Stimulated activated CD4-positive, alpha-beta T cell treated with anti-CD3 and anti-CD28 coated beads, TNF-alpha, amount 100 ng/mL, for 48 hours (primary cell): ENCODE measurements around the gene SCN2B.

ENCODE experiments used
- DNase-seq, 3 donors: peaks; one replicate each; pipeline ENCODE4 v3.0.0-alpha.2; 2020; ENCODE audit warnings: low read depth in 3 of 3

SCN2B gene

GRCh38 chr11:118153976-118154375, 22.5 kb downstream of the SCN2B start:
- no peak for DNase-seq

GRCh38 chr11:118153516-118153915, 22.9 kb downstream of the SCN2B start:
- DNase-seq = no peak

DNA sequence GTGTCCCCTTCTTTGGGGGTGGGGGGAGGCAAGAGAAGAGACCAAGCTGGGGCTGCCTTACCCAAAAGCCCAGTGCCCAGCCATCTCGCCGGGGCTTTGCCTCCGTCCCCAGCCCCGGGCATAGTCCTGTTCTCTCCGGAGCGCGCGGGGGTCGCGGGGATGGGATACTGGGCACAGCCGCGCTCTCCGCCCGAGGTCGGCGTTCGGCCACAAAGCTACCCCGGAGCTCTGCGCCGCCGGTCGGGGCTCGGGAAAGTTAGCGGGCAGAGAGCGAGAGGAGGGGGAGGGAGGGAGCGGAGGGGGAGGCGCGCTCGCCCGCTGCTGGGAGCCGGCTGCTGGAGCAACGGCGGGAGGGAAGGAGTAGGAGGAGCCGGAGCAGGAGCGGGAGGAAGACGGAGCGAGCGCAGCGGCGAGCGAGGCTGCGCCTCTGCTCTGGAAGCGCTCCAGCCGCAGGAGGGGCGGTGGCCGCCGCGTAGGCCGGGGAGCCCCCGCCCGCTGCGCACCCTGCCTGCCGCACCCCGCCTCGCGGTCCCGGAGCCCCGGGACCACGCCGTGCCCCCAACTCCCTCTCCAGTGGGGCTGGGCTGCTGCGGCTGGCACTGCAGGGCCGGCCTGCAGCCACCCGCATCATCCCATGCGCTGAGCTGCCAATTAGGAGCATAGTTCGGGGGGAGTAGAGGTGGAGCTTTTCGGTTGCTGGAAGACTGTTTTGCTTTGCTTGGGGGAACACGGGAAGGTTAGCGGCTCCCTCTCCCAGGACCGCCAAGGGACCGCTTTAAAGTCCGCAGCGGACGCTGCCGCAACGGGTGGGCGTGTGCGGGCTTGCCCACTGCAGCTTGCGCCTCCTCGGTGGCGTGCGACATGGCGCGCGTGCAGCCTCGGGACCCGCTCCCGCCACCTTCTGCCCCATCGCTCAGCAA, 23.6 kb downstream of the SCN2B start, which contains the start of gene SCN4B:
Gene SCN4B (minus strand): TSS at position 272 of the 920 bp plus-strand sequence. CDS start 150 bp downstream, at position 122.
- no peak for DNase-seq

DNA sequence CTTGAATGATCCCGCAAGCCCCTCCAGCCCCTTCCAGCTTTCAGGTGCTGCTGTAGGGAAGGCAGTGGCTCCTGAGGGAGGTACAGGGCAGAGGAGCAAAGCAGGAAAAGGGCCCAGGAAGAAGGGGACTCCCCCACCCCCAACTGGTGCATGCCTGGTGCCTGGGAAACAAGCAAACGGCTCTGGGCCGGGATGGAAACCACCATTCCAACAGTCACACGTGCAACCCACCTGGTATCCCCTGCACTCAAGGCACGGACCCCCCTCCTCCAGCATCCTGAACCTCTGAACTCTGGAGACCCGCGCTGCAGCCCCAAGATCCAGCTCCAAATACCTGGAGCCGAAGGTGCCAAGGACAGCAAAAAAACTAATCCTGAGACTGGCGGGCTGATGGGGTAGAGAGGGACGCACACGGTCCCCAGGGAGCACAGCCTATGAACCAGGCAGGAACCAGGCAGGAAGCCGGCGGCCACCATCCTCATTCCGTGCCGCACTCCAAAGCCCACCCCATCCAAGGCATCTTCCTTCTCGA, 24.4 kb downstream of the SCN2B start:
- no peak for DNase-seq

GRCh38 chr11:118151431-118151830, 25.0 kb downstream of the SCN2B start:
- DNase-seq = no peak

DNA sequence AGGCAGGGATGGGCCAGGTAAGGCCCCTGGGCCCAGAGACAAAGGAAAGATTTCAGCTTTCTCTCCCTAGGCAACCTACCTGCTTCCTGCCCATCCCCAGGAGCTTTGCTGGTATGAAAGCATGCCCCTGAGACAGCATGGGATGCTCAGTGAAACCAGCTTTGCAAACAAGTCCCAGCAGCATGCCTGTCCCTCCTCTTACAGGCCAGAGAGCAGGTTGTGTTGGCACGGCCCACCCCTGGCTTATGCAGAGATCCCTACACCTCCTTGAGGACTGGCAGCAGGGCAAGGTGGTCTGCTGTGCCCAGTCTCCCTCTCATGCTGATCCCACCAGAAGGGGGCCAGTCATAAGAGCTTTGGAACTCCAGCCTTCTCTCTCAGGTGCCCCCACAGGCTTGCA, 26.9 kb downstream of the SCN2B start:
- DNase-seq = no peak

DNA sequence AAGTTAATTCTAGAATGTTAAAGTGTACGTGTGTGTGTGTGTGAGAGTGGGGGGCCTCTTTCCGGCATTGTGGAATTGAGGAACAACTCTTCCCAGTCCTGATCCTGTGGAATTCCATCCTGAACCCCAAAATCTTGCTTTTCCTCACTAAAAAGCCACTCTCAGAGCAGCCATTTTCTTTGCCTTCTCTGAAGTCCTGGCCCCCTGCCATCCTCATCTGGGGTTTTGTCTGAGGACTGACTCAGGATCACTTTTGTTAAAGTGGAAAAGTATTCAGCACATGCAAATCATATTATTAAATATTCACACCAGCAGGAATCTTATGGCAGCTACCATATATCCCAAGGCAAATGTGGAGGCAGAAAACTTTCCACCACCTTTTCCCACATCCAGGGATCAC, 27.6 kb downstream of the SCN2B start:
- DNase-seq = no peak

DNA sequence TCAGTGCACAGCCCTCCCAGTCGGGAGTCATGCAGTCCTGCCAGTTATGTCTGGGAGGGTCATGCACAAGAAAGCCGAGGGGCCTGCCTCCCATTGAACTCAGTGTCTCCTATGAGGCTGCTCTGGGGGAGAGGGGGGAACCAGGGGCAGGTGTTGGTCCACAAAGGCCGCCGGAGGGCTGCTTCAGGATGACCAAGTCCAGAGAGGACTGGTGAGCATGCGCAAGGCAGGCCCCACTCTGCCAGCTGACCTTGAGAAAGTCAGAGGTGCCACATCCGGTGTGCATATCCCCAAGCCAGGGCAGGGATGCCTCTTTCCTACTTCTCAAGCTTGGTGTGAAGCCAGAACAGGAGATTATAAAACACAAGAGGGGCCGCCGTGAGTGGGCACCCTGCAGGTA, 28.2 kb downstream of the SCN2B start:
- DNase-seq = no peak

GRCh38 chr11:118147502-118147901, 28.9 kb downstream of the SCN2B start:
- no peak for DNase-seq

DNA sequence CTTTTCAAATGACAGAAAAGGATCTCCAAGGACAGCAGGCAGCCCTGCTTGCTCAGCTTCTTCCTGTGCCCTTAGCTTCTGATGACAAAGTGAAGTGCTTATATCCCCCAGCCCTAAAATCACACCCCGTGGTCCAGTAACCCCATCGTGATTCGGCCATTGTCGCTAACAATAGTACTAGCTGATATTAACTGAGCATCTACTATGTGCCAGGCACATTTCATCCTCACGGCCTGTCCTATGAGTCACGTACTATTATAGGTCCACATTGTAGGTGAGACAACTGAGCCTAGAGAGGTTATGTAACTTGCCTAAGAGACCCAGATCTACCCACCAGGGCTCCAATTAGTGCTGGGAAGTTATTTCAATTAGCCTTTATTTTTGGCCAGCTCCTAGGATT, 29.9 kb downstream of the SCN2B start:
- DNase-seq = no peak

GRCh38 chr11:118145285-118146227, 30.9 kb downstream of the SCN2B start:
- peak; percentile 76 to 92 (median 90) for DNase-seq

GRCh38 chr11:118144301-118145268, 31.9 kb downstream of the SCN2B start:
- no peak for DNase-seq

GRCh38 chr11:118143661-118144185, 32.7 kb downstream of the SCN2B start:
- DNase-seq = no peak

GRCh38 chr11:118142809-118143208, 33.6 kb downstream of the SCN2B start:
- no peak for DNase-seq

- no peak for DNase-seq
Measured at GRCh38 chr11:118142081-118142480, 34.4 kb downstream of the SCN2B start.

GRCh38 chr11:118139578-118139977, 36.9 kb downstream of the SCN2B start:
- no peak for DNase-seq

DNA sequence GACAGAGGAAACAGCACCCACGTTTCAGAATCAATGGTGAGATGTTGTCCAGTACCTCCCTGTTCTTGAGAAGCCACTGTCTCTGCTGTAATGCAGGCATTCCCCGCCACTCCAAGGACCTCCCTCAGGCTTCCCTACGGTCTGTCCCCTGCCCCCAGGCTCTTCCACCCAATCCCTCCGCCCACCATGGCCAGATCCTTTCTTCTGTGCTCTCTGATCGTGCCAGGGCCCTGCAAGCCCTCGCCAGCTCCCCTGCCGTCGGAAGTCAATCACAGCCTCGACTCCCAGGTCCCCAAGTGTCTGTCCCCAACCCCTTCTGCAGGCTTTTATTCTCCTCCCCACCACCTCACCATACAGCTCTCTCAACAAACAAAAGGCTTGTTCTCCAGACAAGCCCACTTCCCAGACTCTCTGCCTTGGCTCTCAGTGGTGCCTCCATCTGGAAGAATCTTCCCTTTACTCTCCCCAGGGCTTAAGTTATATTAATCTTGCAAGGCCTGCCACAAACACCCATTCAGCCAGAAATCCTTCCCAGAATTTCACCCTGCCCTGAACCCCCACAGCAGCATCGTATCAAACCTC, 37.5 kb downstream of the SCN2B start:
- no peak for DNase-seq

DNA sequence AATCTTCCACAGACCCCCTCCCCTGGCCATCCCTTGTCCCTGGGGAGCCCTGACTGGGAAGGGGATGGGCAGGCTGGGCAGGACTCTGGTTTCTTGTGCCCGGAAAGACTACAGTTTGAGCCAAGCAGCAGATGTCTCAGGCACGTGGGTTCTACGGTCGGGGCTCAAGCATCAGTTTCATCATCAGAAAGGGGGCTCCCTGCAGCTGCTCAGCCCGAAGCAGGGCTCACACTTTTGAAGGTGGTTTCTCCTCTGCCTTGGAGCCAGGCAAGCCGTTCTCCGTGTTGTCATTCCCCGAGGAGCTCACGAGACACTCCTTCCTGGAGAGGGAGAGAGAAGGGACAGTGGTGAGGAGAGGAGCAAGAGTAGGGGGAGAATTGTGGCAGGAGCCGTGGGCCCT, 39.6 kb downstream of the SCN2B start:
- no peak for DNase-seq

DNA sequence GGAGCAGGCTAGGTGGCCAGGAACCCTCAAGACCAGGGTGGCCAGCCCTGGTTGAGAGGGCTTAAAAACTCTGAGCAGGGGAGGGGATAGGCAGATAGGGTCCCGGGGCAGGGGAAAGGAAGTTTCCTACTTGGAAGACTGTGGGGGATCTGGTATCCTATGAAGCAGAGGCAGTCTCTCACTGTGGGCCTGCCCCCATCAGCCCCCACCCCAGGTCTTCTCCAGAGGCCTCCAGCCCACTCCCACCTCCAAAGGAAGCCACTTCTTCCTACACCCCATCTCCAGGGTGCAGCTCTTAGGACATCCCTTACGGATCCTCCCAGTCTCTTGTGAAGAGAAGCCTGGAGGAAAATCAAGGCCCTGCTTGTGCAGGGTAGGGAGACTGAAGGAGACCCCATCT, 40.1 kb downstream of the SCN2B start:
- DNase-seq = no peak

GRCh38 chr11:118135796-118136165, 40.7 kb downstream of the SCN2B start:
- DNase-seq = no peak
